ENCODE results near the gene STOML1. TPM values are rescaled to one million over a fixed set of nuclear protein-coding genes. Genes with fewer than 3 reads are reported as not detected.
A peak's percentile ranks its signal among the peaks of the same experiment; 100 is the strongest.
"Not testable (repeated sequence)": the region's sequence is repeated elsewhere in the genome, so short reads cannot be mapped to it uniquely, and the experiment has no call there.

Gene STOML1
- total RNA-seq, 1 donor from 2014 or later: 14.3 TPM

GRCh38 chr15:73981761-73982221, 10.3 kb downstream of the STOML1 start:
- H3K27me3 Mint-ChIP-seq (ENCODE audit: unreplicated experiment): peaks cover 6% of the 10 kb centered on the region
- no peak overlapping the region for H3K4me3 Mint-ChIP-seq (ENCODE audit: unreplicated experiment)
- peaks cover 18% of the 10 kb centered on the region for H3K36me3 Mint-ChIP-seq (ENCODE audit: low read depth, unreplicated experiment)
- no peak for DNase-seq (ENCODE audit: low spot score)
- H3K27ac Mint-ChIP-seq (ENCODE audit: unreplicated experiment): no peak overlapping the region
- H3K4me1 Mint-ChIP-seq (ENCODE audit: unreplicated experiment): peaks cover 23% of the 10 kb centered on the region
- no peaks in the 10 kb centered on the region for H3K9me3 Mint-ChIP-seq (ENCODE audit: unreplicated experiment)
- TF ChIP-seq CTCF (IDR thresholded peaks at IDR 0.05; ENCODE audit: unreplicated experiment): no peak

- Mint-ChIP-seq H3K27me3 (ENCODE audit: unreplicated experiment) (peaks cover 2% of the 10 kb centered on the region), H3K4me3 (ENCODE audit: unreplicated experiment) (no peak overlapping the region), H3K36me3 (ENCODE audit: low read depth, unreplicated experiment) (peaks cover 16% of the 10 kb centered on the region), H3K4me1 (ENCODE audit: unreplicated experiment) (peaks cover 10% of the 10 kb centered on the region), H3K27ac (ENCODE audit: unreplicated experiment) (no peak overlapping the region), H3K9me3 (ENCODE audit: unreplicated experiment) (no peaks in the 10 kb centered on the region)
- no peak for DNase-seq (ENCODE audit: low spot score)
- no peak for TF ChIP-seq CTCF (IDR thresholded peaks at IDR 0.05; ENCODE audit: unreplicated experiment)
Observed at GRCh38 chr15:73979636-73980035, 12.5 kb downstream of the STOML1 start.

- peaks cover 5% of the 10 kb centered on the region for H3K27me3 Mint-ChIP-seq (ENCODE audit: unreplicated experiment)
- peaks cover 8% of the 10 kb centered on the region for H3K36me3 Mint-ChIP-seq (ENCODE audit: low read depth, unreplicated experiment)
- TF ChIP-seq CTCF (IDR thresholded peaks at IDR 0.05; ENCODE audit: unreplicated experiment): no peak
- H3K9me3 Mint-ChIP-seq (ENCODE audit: unreplicated experiment): no peaks in the 10 kb centered on the region
- peaks cover 3% of the 10 kb centered on the region for H3K4me1 Mint-ChIP-seq (ENCODE audit: unreplicated experiment)
- no peak overlapping the region for H3K4me3 Mint-ChIP-seq (ENCODE audit: unreplicated experiment)
- H3K27ac Mint-ChIP-seq (ENCODE audit: unreplicated experiment): no peak overlapping the region
- no peak for DNase-seq (ENCODE audit: low spot score)
Observed at GRCh38 chr15:73978896-73979295, 13.2 kb downstream of the STOML1 start.

- DNase-seq (ENCODE audit: low spot score); H3K4me3 Mint-ChIP-seq (ENCODE audit: unreplicated experiment); H3K36me3 Mint-ChIP-seq (ENCODE audit: low read depth, unreplicated experiment); H3K9me3 Mint-ChIP-seq (ENCODE audit: unreplicated experiment); H3K27me3 Mint-ChIP-seq (ENCODE audit: unreplicated experiment); H3K4me1 Mint-ChIP-seq (ENCODE audit: unreplicated experiment): not testable (repeated sequence)
- H3K27ac Mint-ChIP-seq (ENCODE audit: unreplicated experiment): peak overlapping the region; percentile 34
Observed at GRCh38 chr15:73975440-73976125, 16.5 kb downstream of the STOML1 start.

GRCh38 chr15:73973683-73974200, 18.4 kb downstream of the STOML1 start:
- H3K9me3 Mint-ChIP-seq (ENCODE audit: unreplicated experiment); H3K36me3 Mint-ChIP-seq (ENCODE audit: low read depth, unreplicated experiment); H3K27me3 Mint-ChIP-seq (ENCODE audit: unreplicated experiment); H3K4me3 Mint-ChIP-seq (ENCODE audit: unreplicated experiment); H3K4me1 Mint-ChIP-seq (ENCODE audit: unreplicated experiment); DNase-seq (ENCODE audit: low spot score); H3K27ac Mint-ChIP-seq (ENCODE audit: unreplicated experiment): not testable (repeated sequence)

- Mint-ChIP-seq H3K4me1 (ENCODE audit: unreplicated experiment) (peaks cover 3% of the 10 kb centered on the region), H3K9me3 (ENCODE audit: unreplicated experiment) (no peaks in the 10 kb centered on the region), H3K27ac (ENCODE audit: unreplicated experiment) (no peak overlapping the region), H3K4me3 (ENCODE audit: unreplicated experiment) (no peak overlapping the region), H3K36me3 (ENCODE audit: low read depth, unreplicated experiment) (peaks cover 6% of the 10 kb centered on the region), H3K27me3 (ENCODE audit: unreplicated experiment) (peaks cover 7% of the 10 kb centered on the region)
- peak; percentile 61 for TF ChIP-seq CTCF (IDR thresholded peaks at IDR 0.05; ENCODE audit: unreplicated experiment)
- DNase-seq (ENCODE audit: low spot score): peak; percentile 89
Observed at GRCh38 chr15:73972984-73973682, 19.0 kb downstream of the STOML1 start.

Data from endothelial cell (in vitro differentiated cells).